Muscle of leg (tissue), 11 donors: Measurements from ENCODE around the gene TMEM236. TPM values are rescaled to one million over a fixed set of nuclear protein-coding genes. Genes with fewer than 3 reads are reported as not detected.
"Not testable (repeated sequence)": the region's sequence is repeated elsewhere in the genome, so short reads cannot be mapped to it uniquely, and the experiment has no call there.

Experiments used
- DNase-seq: peaks from one replicate; pipeline ENCODE4 v3.0.0; 2013
- H3K27ac ChIP-seq: one replicate; pipeline ENCODE4 v1.5.1; 2013; ENCODE audit warnings: mild to moderate bottlenecking, low read length, control low read depth
- H3K27me3 ChIP-seq: one replicate; pipeline ENCODE4 v1.6.1; 2013; ENCODE audit warnings: low read length; ENCODE audit not compliant: control insufficient read depth, insufficient read depth
- H3K36me3 ChIP-seq: one replicate; pipeline ENCODE4 v1.6.1; 2013; ENCODE audit warnings: low read length; ENCODE audit not compliant: control insufficient read depth, insufficient read depth
- H3K4me1 ChIP-seq: one replicate; pipeline ENCODE4 v1.6.1; 2013; ENCODE audit warnings: low read length; ENCODE audit not compliant: control insufficient read depth, insufficient read depth
- H3K4me3 ChIP-seq: one replicate; pipeline ENCODE4 v1.5.1; 2013; ENCODE audit warnings: low read length, control low read depth
- H3K9me3 ChIP-seq: replicated peaks from 2 replicates; pipeline ENCODE4 v1.6.1; 2013; ENCODE audit warnings: low read depth, low read length; ENCODE audit not compliant: control insufficient read depth
- WGBS: methylation state at CpG from one replicate; pipeline ENCODE4 v1.1.5; 2013; ENCODE audit warnings: missing lambda C conversion rate; ENCODE audit not compliant: insufficient coverage; 5-methylcytosine and 5-hydroxymethylcytosine counted together
- polyA plus RNA-seq, 8 donors: library from polyadenylated mRNA; unstranded; fragments of 120-200 nt; gene quantifications; one replicate each; pipeline versions ENCODE4 v1.2.1 to v1.2.3, GENCODE V29; 2013; ENCODE audit warnings: inconsistent platforms in 1 of 8, low replicate concordance in 1 of 8; ENCODE audit not compliant: insufficient read length in 8 of 8, insufficient read depth in 1 of 8
- total RNA-seq: library from RNA; stranded (reverse); fragments of 120-200 nt; gene quantifications from one replicate; pipeline ENCODE4 v1.2.4, GENCODE V29; 2013

The TMEM236 gene
- total and polyA plus RNA-seq, 9 donors: 0.35 to 1.4 (median 0.45) TPM

- H3K4me1 ChIP-seq, DNase-seq, H3K4me3 ChIP-seq, H3K36me3 ChIP-seq, H3K27me3 ChIP-seq, H3K9me3 ChIP-seq, H3K27ac ChIP-seq: not testable (repeated sequence)
- WGBS: 95% methylated on average over 12 of the region's 25 CpGs
Measured at GRCh38 chr10:17722317-17723014, 29.5 kb upstream of the TMEM236 start.

- Histone ChIP-seq H3K4me1 (no peaks in the 10 kb centered on the region), H3K9me3 (no peaks in the 10 kb centered on the region), H3K36me3 (no peaks in the 10 kb centered on the region), H3K4me3 (no peak overlapping the region), H3K27me3 (no peaks in the 10 kb centered on the region), H3K27ac (no peak overlapping the region)
- 80% methylated on average over 5 of the region's 7 CpGs for WGBS
- no peak for DNase-seq
Measured at GRCh38 chr10:17725703-17726102, 26.3 kb upstream of the TMEM236 start.

DNA sequence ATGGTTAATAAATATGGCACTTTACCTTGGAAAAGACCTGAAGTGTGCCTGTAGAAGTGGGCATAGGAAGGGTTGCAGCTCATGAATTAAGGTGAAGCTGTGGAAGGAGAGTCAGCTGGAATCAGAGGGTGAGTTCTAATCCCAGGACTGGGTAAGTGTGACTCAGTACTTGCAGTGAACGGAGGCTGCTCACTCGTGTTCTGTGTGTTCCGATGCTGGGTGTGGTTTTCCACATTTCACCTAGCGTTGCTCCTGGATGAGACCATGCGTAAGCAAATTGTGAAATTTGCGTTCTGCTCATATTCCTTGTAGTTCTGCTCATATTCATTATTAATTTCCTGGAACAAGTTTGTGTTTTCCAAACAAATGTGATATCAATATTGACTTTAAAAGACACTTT lies 22.4 kb upstream of the TMEM236 start:
- WGBS: 75% methylated on average over 3 of the region's 6 CpGs
- no peak for DNase-seq
- no peak overlapping the region for H3K27ac ChIP-seq
- no peaks in the 10 kb centered on the region for H3K9me3 ChIP-seq
- H3K4me1 ChIP-seq: no peaks in the 10 kb centered on the region
- no peaks in the 10 kb centered on the region for H3K36me3 ChIP-seq
- no peaks in the 10 kb centered on the region for H3K27me3 ChIP-seq
- H3K4me3 ChIP-seq: no peak overlapping the region

DNA sequence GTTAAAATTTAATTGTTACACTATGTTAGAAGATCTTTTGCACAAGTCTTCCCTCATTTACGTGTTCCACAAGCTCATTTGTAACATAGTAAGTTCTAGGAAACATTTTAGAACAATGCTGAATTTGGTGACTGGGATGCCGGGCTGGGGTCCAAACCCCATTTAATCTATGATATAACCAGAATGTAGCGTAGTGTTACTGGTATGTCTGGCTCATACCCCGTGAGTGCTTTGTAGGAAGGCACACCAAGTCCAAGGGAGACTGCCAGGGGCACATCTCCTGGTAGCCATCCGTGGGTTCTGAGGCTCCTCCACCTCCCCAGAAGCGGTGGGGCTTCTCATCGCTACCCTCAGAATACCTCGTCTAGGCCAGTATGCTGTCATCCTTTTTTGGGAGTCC lies 21.3 kb upstream of the TMEM236 start:
- DNase-seq: no peak
- no peak overlapping the region for H3K4me3 ChIP-seq
- H3K27me3 ChIP-seq: no peaks in the 10 kb centered on the region
- no peaks in the 10 kb centered on the region for H3K4me1 ChIP-seq
- H3K36me3 ChIP-seq: no peaks in the 10 kb centered on the region
- H3K27ac ChIP-seq: no peak overlapping the region
- H3K9me3 ChIP-seq: no peaks in the 10 kb centered on the region
- 79% methylated on average over 7 of the region's 8 CpGs for WGBS

DNA sequence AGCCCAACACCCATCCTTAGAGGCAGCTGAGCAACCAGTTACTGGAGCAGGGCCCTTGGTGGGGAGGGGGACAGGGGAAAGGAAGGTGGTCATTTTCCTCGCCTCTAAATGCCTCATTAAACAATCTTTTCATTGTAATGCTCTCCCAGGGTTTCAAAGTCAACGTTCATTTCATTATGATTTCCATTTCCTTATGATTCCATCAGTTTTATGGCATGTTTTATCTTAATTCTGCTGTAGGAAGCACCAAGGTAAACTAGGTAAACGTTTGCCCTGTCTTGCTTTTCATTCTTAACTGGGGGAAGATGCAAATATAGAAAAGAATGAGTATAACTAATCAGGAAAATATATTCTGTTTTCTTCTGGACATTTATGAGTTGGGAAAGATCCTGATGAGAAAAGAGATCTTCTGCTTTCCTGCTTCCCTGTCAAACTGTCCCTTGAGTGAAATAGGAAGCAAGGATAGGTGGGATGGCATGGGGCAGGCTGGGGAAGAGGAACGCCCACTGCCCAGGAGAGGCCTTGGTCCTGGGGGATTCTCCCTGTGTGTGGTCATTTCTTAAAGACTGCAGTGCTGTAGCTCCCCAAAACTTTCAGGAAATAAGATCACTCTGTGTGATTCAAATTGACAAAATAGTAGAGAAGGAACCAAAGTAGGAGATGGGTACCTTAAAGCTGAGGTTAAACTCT lies 20.5 kb upstream of the TMEM236 start:
- H3K27ac ChIP-seq: no peak overlapping the region
- 60% methylated on average over 1 of the region's 4 CpGs for WGBS
- no peak overlapping the region for H3K4me3 ChIP-seq

DNA sequence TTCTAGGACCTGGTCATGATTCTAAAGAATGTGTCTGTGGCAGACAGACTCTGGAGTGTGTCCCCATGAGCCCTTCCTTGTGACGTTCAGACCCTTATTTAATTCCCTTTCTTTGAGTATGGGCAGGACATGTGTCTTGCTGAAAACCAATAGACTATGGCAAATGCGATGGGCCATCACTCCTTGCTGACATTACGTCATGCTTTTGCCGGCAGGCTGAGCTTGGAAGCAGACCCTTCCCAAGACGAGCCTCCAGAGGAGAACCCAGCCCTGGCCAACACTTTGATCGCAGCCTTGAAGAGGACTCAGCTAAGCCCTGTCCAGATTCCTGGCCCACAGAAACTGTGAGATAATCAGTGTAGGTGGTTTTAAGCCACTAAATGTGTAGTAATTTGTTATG lies 18.4 kb upstream of the TMEM236 start:
- no peak for DNase-seq
- H3K27me3 ChIP-seq: no peaks in the 10 kb centered on the region
- no peak overlapping the region for H3K4me3 ChIP-seq
- no peaks in the 10 kb centered on the region for H3K4me1 ChIP-seq
- WGBS: 95% methylated on average over 6 of the region's 6 CpGs
- no peak overlapping the region for H3K27ac ChIP-seq
- no peaks in the 10 kb centered on the region for H3K36me3 ChIP-seq
- H3K9me3 ChIP-seq: no peaks in the 10 kb centered on the region

More for the DNA sequence above, 20.5 kb upstream of the TMEM236 start:
- no peaks in the 10 kb centered on the region for H3K4me1 ChIP-seq
- no peaks in the 10 kb centered on the region for H3K36me3 ChIP-seq
- H3K27me3 ChIP-seq: no peaks in the 10 kb centered on the region
- DNase-seq: no peak
- no peaks in the 10 kb centered on the region for H3K9me3 ChIP-seq

GRCh38 chr10:17734432-17735080 lies 17.4 kb upstream of the TMEM236 start:
- Histone ChIP-seq H3K4me1 (no peaks in the 10 kb centered on the region), H3K9me3 (no peaks in the 10 kb centered on the region), H3K36me3 (no peaks in the 10 kb centered on the region), H3K27ac (no peak overlapping the region), H3K4me3 (no peak overlapping the region), H3K27me3 (no peaks in the 10 kb centered on the region)
- WGBS: 90% methylated on average over 8 of the region's 9 CpGs
- no peak for DNase-seq

- H3K27ac ChIP-seq: no peak overlapping the region
- no peaks in the 10 kb centered on the region for H3K4me1 ChIP-seq
- no peaks in the 10 kb centered on the region for H3K36me3 ChIP-seq
- H3K9me3 ChIP-seq: no peaks in the 10 kb centered on the region
- H3K27me3 ChIP-seq: no peaks in the 10 kb centered on the region
- H3K4me3 ChIP-seq: no peak overlapping the region
- DNase-seq: peak; percentile 40
- WGBS: 80% methylated on average over 7 of the region's 15 CpGs
Measured at GRCh38 chr10:17735166-17735941, 16.6 kb upstream of the TMEM236 start.

GRCh38 chr10:17736223-17736622 lies 15.8 kb upstream of the TMEM236 start:
- 100% methylated on average over 1 of the region's 2 CpGs for whole genome bisulfite sequencing
- H3K9me3 ChIP-seq: no peaks in the 10 kb centered on the region
- no peaks in the 10 kb centered on the region for H3K27me3 ChIP-seq
- H3K27ac ChIP-seq: no peak overlapping the region
- no peak overlapping the region for H3K4me3 ChIP-seq
- H3K4me1 ChIP-seq: no peaks in the 10 kb centered on the region
- H3K36me3 ChIP-seq: no peaks in the 10 kb centered on the region
- no peak for DNase-seq
